WTC11 (cell line): ENCODE data around the gene TMEM63C. TPM values are rescaled to one million over a fixed set of nuclear protein-coding genes. Genes with fewer than 3 reads are reported as not detected.

Experiments used
- ATAC-seq: fragments of 200-7000 bp; cut with Tn5 transposase; 2 replicates; pipeline ENCODE4 v1.10.0; 2021; ENCODE audit warnings: mild to moderate bottlenecking, moderate library complexity
- CTCF ChIA-PET: fragments of 300-600 bp; sonication (Branson Sonifier 250); formaldehyde crosslinking; loops from one replicate; lab custom pipeline; 2021; ENCODE audit warnings: antibody characterized with exemption; lab: Charles Lee
- POLR2A ChIA-PET: fragments of 350-600 bp; sonication (Branson Sonifier 250); formaldehyde crosslinking; loops from one replicate; lab custom pipeline; 2021; ENCODE audit warnings: antibody characterized with exemption; lab: Charles Lee
- DNase-seq: peaks from one replicate; pipeline ENCODE4 v3.0.0; 2021; ENCODE audit warnings: low spot score
- H3K27ac Mint-ChIP-seq: 2 replicates; pipeline ENCODE4 v1.8.0; 2021; ENCODE audit warnings: mixed read lengths
- H3K27me3 Mint-ChIP-seq: 2 replicates; pipeline ENCODE4 v1.8.0; 2021; ENCODE audit warnings: low read depth, mild to moderate bottlenecking, moderate library complexity, mixed read lengths
- H3K36me3 Mint-ChIP-seq: 2 replicates; pipeline ENCODE4 v1.8.0; 2021; ENCODE audit warnings: mixed read lengths
- H3K4me1 Mint-ChIP-seq: 2 replicates; pipeline ENCODE4 v1.8.0; 2022; ENCODE audit warnings: mixed read lengths
- H3K4me3 Mint-ChIP-seq: 2 replicates; pipeline ENCODE4 v1.8.0; 2021; ENCODE audit warnings: mild to moderate bottlenecking, moderate library complexity, mixed read lengths
- H3K9me3 Mint-ChIP-seq: 2 replicates; pipeline ENCODE4 v1.8.0; 2021; ENCODE audit warnings: mixed read lengths
- AR ChIP-seq: fragments of 250-450 bp; sonication (Bioruptor Pico); IDR thresholded peaks from 2 replicates; pipeline ENCODE4 v1.9.0; 2021; ENCODE audit warnings: mild to moderate bottlenecking
- ARID4B ChIP-seq: sonication (generic); formaldehyde crosslinking; IDR thresholded peaks from 2 replicates; pipeline ENCODE4 v1.8.0; 2023; ENCODE audit warnings: missing genetic modification reagents, mild to moderate bottlenecking, borderline replicate concordance
- E2F5 ChIP-seq: sonication (generic); formaldehyde crosslinking; IDR thresholded peaks from 2 replicates; pipeline ENCODE4 v1.8.1; 2022; ENCODE audit warnings: mild to moderate bottlenecking, moderate library complexity, missing genetic modification reagents
- HMGA2 ChIP-seq: fragments of 250-450 bp; sonication (Bioruptor Pico); IDR thresholded peaks from 2 replicates; pipeline ENCODE4 v1.4.0; 2021; ENCODE audit warnings: mild to moderate bottlenecking, moderate library complexity
- IRF1 ChIP-seq: sonication (generic); formaldehyde crosslinking; IDR thresholded peaks from 2 replicates; pipeline ENCODE4 v1.8.0; 2023; ENCODE audit warnings: missing genetic modification reagents
- PREB ChIP-seq: sonication (generic); formaldehyde crosslinking; IDR thresholded peaks from 2 replicates; pipeline ENCODE4 v1.8.1; 2022; ENCODE audit warnings: mild to moderate bottlenecking, missing genetic modification reagents, moderate library complexity, borderline replicate concordance
- SMAD4 ChIP-seq: sonication (generic); formaldehyde crosslinking; IDR thresholded peaks from 2 replicates; pipeline ENCODE4 v1.8.0; 2022; ENCODE audit warnings: mild to moderate bottlenecking, missing genetic modification reagents
- SP1 ChIP-seq: sonication (generic); formaldehyde crosslinking; conservative IDR thresholded peaks from 2 replicates; pipeline ENCODE4 v1.8.1; 2022; ENCODE audit warnings: missing genetic modification reagents
- STAT6 ChIP-seq: sonication (generic); formaldehyde crosslinking; conservative IDR thresholded peaks from 2 replicates; pipeline ENCODE4 v1.8.1; 2023; ENCODE audit warnings: mild to moderate bottlenecking, low read depth, missing genetic modification reagents, moderate library complexity
- TEAD1 ChIP-seq: sonication (generic); formaldehyde crosslinking; IDR thresholded peaks from 2 replicates; pipeline ENCODE4 v1.8.0; 2022; ENCODE audit warnings: mild to moderate bottlenecking, missing genetic modification reagents
- ZMAT4 ChIP-seq: fragments of 250-450 bp; sonication (Bioruptor Pico); IDR thresholded peaks from 2 replicates; pipeline ENCODE4 v1.9.0; 2021; ENCODE audit warnings: mild to moderate bottlenecking
- ZNF138 ChIP-seq: sonication (generic); formaldehyde crosslinking; conservative IDR thresholded peaks from 2 replicates; pipeline ENCODE4 v1.8.1; 2022; ENCODE audit warnings: mild to moderate bottlenecking, moderate library complexity, missing genetic modification reagents
- ZNF416 ChIP-seq: fragments of 250-450 bp; sonication (Bioruptor Pico); IDR thresholded peaks from 2 replicates; pipeline ENCODE4 v1.9.0; 2021; ENCODE audit warnings: mild to moderate bottlenecking, inconsistent platforms
- ZNF532 ChIP-seq: fragments of 250-450 bp; sonication (Bioruptor Pico); IDR thresholded peaks from 2 replicates; pipeline ENCODE4 v1.9.0; 2021; ENCODE audit warnings: mild to moderate bottlenecking, borderline replicate concordance
- total RNA-seq: library from RNA; stranded (reverse); gene quantifications from 3 replicates; pipeline ENCODE4 v1.2.3, GENCODE V29; 2021

Gene TMEM63C
- total RNA-seq, 1 experiment from 2014 or later, result 8.8 TPM

- H3K36me3 Mint-ChIP-seq, result no peaks in the 10 kb centered on the region
- DNase-seq (no peak), ATAC-seq (no peak)
- H3K27me3 Mint-ChIP-seq, result peaks cover 9% of the 10 kb centered on the region
- H3K4me3 Mint-ChIP-seq, result no peak overlapping the region
- TF ChIP-seq TEAD1 (CRISPR knock-in tag) (no peak), SMAD4 (CRISPR knock-in tag) (no peak), STAT6 (CRISPR knock-in tag) (no peak)
- no peaks in the 10 kb centered on the region for H3K9me3 Mint-ChIP-seq
- CTCF ChIA-PET, result no interaction called here
- POLR2A ChIA-PET, result no interaction called here
- H3K27ac Mint-ChIP-seq, result no peak overlapping the region
- peaks cover 9% of the 10 kb centered on the region for H3K4me1 Mint-ChIP-seq
Observed at GRCh38 chr14:77178656-77179055, 2.9 kb upstream of the TMEM63C start.

- peaks cover 9% of the 10 kb centered on the region for H3K27me3 Mint-ChIP-seq
- peaks cover 9% of the 10 kb centered on the region for H3K4me1 Mint-ChIP-seq
- no peaks in the 10 kb centered on the region for H3K9me3 Mint-ChIP-seq
- ChIA-PET CTCF (interaction anchor here (0.6 to 3.3 kb wide), 26 partner anchors 10 to 305 kb away, joined by 3 to 39 read pairs (median 4); partner anchors contain the start of genes CIPC, GSTZ1, POMT2 and ZDHHC22), POLR2A (interaction anchor here (0.6 to 1.2 kb wide), 2 partner anchors 11 to 152 kb away, joined by 4 to 5 read pairs; no protein-coding TSS in a partner anchor)
- H3K36me3 Mint-ChIP-seq, result no peaks in the 10 kb centered on the region
- H3K27ac Mint-ChIP-seq, result peak overlapping the region; percentile 89
- ATAC-seq (peak; percentile 29), DNase-seq (no peak)
- H3K4me3 Mint-ChIP-seq, result peak overlapping the region; percentile 74
- TF ChIP-seq E2F5 (CRISPR knock-in tag) (no peak), HMGA2 (CRISPR knock-in tag) (no peak), AR (CRISPR knock-in tag) (no peak), SP1 (CRISPR knock-in tag) (no peak), PREB (no peak), ZNF532 (CRISPR knock-in tag) (no peak), ARID4B (CRISPR knock-in tag) (no peak), ZMAT4 (CRISPR knock-in tag) (no peak), ZNF138 (CRISPR knock-in tag) (no peak), IRF1 (no peak), ZNF416 (CRISPR knock-in tag) (no peak)
Observed at GRCh38 chr14:77180726-77181602, 634 bp upstream of the TMEM63C start.
